HepG2 (cell line): ENCODE results near the gene ETS2.

ENCODE experiments used
- ATF1 ChIP-seq: IDR thresholded peaks from 2 replicates; pipeline ENCODE4 v1.6.1; 2016; ENCODE audit warnings: mild to moderate bottlenecking, control low read depth
- BHLHE40 ChIP-seq: IDR thresholded peaks from 2 replicates; pipeline ENCODE4 v1.6.1; 2011; ENCODE audit warnings: low read length, improper control_type of control experiment
- CTCF ChIP-seq: sonication (generic); formaldehyde crosslinking; IDR thresholded peaks from 2 replicates; pipeline ENCODE4 v1.5.0; 2020; ENCODE audit warnings: mild to moderate bottlenecking, missing genetic modification reagents, moderate library complexity
- ETV5 ChIP-seq: IDR thresholded peaks from 2 replicates; pipeline ENCODE4 v1.6.1; 2018; ENCODE audit warnings: missing biosample characterization, missing genetic modification reagents, inconsistent platforms, borderline replicate concordance
- HNRNPL ChIP-seq: fragments of 200-400 bp; formaldehyde crosslinking; IDR thresholded peaks from 2 replicates; pipeline ENCODE4 v1.6.1; 2017; ENCODE audit warnings: mild to moderate bottlenecking, low read depth, low read length
- MAZ ChIP-seq, 2 experiments: sonication (generic) in 1 of 2; formaldehyde crosslinking in 1 of 2; IDR thresholded peaks; 2 replicates each; pipeline versions ENCODE4 v1.5.0 to v1.6.1; 2012 to 2020; ENCODE audit warnings: low read depth in 2 of 2, mild to moderate bottlenecking in 2 of 2, borderline replicate concordance in 1 of 2, improper control_type of control experiment in 1 of 2, low read length in 1 of 2, missing genetic modification reagents in 1 of 2, moderate library complexity in 1 of 2
- NR2F2 ChIP-seq: IDR thresholded peaks from 2 replicates; pipeline ENCODE4 v1.6.1; 2012; ENCODE audit warnings: low read depth, inconsistent platforms, borderline replicate concordance
- SMAD3 ChIP-seq: sonication (generic); formaldehyde crosslinking; IDR thresholded peaks from 2 replicates; pipeline ENCODE4 v1.4.0; 2020; ENCODE audit warnings: missing genetic modification reagents
- ZBTB10 ChIP-seq: sonication (generic); formaldehyde crosslinking; IDR thresholded peaks from 2 replicates; pipeline ENCODE4 v1.4.0; 2020; ENCODE audit warnings: missing genetic modification reagents, borderline replicate concordance
- ZFYVE20 ChIP-seq: sonication (generic); formaldehyde crosslinking; IDR thresholded peaks from 2 replicates; pipeline ENCODE4 v1.8.0; 2023; ENCODE audit warnings: low read depth, mild to moderate bottlenecking, moderate library complexity, missing genetic modification reagents, borderline replicate concordance
- ZNF644 ChIP-seq: IDR thresholded peaks from 2 replicates; pipeline ENCODE4 v1.6.1; 2016; ENCODE audit warnings: low read depth
- ZNF792 ChIP-seq: IDR thresholded peaks from 2 replicates; pipeline ENCODE4 v1.6.1; 2016

GRCh38 chr21:38765056-38765455 lies 40.7 kb upstream of the ETS2 start:
- TF ChIP-seq ZFYVE20 (CRISPR knock-in tag) (no peak), ETV5 (no peak), ZNF792 (no peak), HNRNPL (no peak), ZNF644 (CRISPR knock-in tag) (no peak), BHLHE40 (no peak), ATF1 (no peak), MAZ (IDR thresholded peaks at IDR 0.05; ENCODE audit: borderline replicate concordance, low read depth, low read length) (no peak), MAZ (CRISPR knock-in tag; IDR thresholded peaks at IDR 0.05; ENCODE audit: low read depth) (no peak), CTCF (no peak), ZBTB10 (CRISPR knock-in tag) (no peak), SMAD3 (CRISPR knock-in tag) (no peak), NR2F2 (no peak)
